Keratinocyte (primary cell): ENCODE data around the gene SIGLEC9.

Source experiments
- CTCF ChIP-seq, 3 experiments: IDR thresholded peaks in 1 of 3; conservative IDR thresholded peaks in 1 of 3; optimal IDR thresholded peaks in 1 of 3; 2 replicates in 2 of 3; 3 replicates in 1 of 3; pipeline versions ENCODE3 to v1.5.1; 2011; ENCODE audit warnings: low read length in 3 of 3, mild to moderate bottlenecking in 3 of 3, moderate library complexity in 2 of 3, control low read depth in 1 of 3, inconsistent platforms in 1 of 3; ENCODE audit not compliant: insufficient read depth in 2 of 3; ENCODE audit errors: extremely low read depth in 1 of 3
- EZH2 ChIP-seq: IDR thresholded peaks from one replicate; pipeline ENCODE4 v1.6.1; 2012; ENCODE audit warnings: inconsistent platforms, mild to moderate bottlenecking, low read length, moderate library complexity

GRCh38 chr19:51124729-51125128 is at the start of gene SIGLEC9:
- TF ChIP-seq CTCF (optimal IDR thresholded peaks at IDR 0.05 in 1 of 3, IDR thresholded peaks at IDR 0.05 in 1 of 3, conservative IDR thresholded peaks at IDR 0.05 in 1 of 3; ENCODE audit: extremely low read depth in 1 of 3, insufficient read depth in 2 of 3, low read length in 3 of 3) (no peak), EZH2 (no peak)
